Fibroblast of the conjunctiva (primary cell): Measurements from ENCODE around the gene AKT1S1.
"Not testable (repeated sequence)": the region's sequence is repeated elsewhere in the genome, so short reads cannot be mapped to it uniquely, and the experiment has no call there.

ENCODE experiments used
- DNase-seq: peaks from one replicate; pipeline ENCODE4 v3.0.0-alpha.2; 2010; ENCODE audit warnings: low read depth

The AKT1S1 gene

GRCh38 chr19:49836176-49837008 lies 40.8 kb downstream of the AKT1S1 start:
- DNase-seq: no peak

GRCh38 chr19:49835562-49835961 lies 41.6 kb downstream of the AKT1S1 start:
- DNase-seq: no peak

- no peak for DNase-seq
Observed at GRCh38 chr19:49833599-49833998, 43.6 kb downstream of the AKT1S1 start.

GRCh38 chr19:49832556-49832955 lies 44.6 kb downstream of the AKT1S1 start:
- no peak for DNase-seq

GRCh38 chr19:49831592-49831991 lies 45.6 kb downstream of the AKT1S1 start:
- no peak for DNase-seq

GRCh38 chr19:49830766-49831165 lies 46.4 kb downstream of the AKT1S1 start:
- DNase-seq: no peak

GRCh38 chr19:49829721-49830120 lies 47.4 kb downstream of the AKT1S1 start:
- no peak for DNase-seq

- no peak for DNase-seq
Observed at GRCh38 chr19:49829200-49829599, 48.0 kb downstream of the AKT1S1 start.

- no peak for DNase-seq
Observed at GRCh38 chr19:49827034-49827433, 50.1 kb downstream of the AKT1S1 start.

GRCh38 chr19:49824662-49825061 lies 52.5 kb downstream of the AKT1S1 start:
- DNase-seq: no peak

GRCh38 chr19:49823472-49823871 lies 53.7 kb downstream of the AKT1S1 start:
- DNase-seq: no peak

GRCh38 chr19:49820125-49820524 lies 57.0 kb downstream of the AKT1S1 start:
- DNase-seq: no peak

- not testable (repeated sequence) for DNase-seq
Observed at GRCh38 chr19:49819452-49820115, 57.6 kb downstream of the AKT1S1 start.
